GM21381 (cell line): ENCODE results near the gene KCNJ6.
"Not testable (repeated sequence)": the region's sequence is repeated elsewhere in the genome, so short reads cannot be mapped to it uniquely, and the experiment has no call there.

Source experiments
- ATAC-seq: cut with Tn5 transposase; IDR thresholded peaks from one replicate; pipeline ENCODE4 v1.9.1; 2021; ENCODE audit warnings: mild to moderate bottlenecking, moderate library complexity; ENCODE audit not compliant: unreplicated experiment

Gene KCNJ6

DNA sequence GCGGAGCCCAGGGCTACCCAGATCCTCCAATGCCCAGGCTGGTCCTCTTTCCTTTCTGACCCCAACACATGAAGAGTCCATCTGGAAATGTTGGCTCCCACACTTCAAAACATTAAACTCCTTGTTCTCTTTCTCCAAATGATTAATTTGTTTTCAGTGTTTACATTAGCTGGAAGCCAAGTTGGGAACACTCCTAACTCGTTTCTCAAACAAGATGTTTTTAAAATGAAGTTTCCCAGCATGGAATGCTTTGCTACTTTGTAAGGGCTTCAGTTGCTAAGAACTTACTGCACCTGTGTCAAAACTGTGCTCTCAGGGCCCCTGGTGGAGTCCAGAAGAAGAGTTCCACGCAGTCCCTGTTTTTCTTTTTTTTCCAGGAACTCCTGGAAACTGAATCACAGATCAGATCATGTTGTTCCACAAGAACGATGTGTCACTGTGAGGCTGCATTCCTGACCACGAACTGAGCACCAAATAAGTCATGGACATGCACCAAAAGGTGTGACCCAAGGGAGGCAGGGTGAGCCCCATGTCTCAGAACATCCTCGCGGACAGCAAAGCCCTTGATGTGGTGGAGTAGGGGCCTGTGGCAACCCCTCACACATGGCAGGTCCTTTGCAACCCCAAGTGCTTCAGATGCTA lies 257.3 kb downstream of the KCNJ6 start:
- ATAC-seq = no peak

DNA sequence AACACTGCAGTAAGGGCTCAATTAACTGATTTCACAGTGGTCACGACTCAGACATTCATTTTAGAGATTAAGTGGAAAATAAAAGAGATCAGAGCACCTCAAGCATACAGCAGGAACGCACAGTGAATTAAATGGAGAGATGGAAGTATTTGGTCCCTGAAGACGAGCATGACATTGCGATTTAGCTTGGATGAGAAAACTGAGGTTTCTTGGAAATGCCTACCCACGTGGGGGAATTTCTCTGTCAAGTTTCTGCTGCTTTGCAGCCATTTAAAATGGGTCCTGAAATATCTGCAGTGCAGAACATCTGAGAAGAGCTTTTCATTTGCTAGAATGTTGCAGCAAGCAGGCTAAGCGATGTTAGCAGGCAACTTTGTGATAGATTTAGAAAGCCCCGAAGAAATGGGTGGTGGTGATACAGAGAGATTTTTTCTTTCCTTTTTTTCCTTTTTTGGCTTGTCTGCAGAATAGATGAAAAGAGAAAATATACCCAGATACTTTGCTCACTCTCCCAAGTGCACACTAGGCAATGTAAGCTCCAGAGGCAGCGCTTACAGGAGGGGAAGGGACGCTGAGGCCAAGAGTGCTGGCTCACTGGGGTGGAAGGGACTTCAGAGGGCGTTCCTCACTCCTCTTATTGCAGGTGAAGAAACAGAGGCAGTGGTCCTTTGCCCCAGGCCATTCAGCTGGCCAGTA lies 258.0 kb downstream of the KCNJ6 start:
- ATAC-seq = no peak

DNA sequence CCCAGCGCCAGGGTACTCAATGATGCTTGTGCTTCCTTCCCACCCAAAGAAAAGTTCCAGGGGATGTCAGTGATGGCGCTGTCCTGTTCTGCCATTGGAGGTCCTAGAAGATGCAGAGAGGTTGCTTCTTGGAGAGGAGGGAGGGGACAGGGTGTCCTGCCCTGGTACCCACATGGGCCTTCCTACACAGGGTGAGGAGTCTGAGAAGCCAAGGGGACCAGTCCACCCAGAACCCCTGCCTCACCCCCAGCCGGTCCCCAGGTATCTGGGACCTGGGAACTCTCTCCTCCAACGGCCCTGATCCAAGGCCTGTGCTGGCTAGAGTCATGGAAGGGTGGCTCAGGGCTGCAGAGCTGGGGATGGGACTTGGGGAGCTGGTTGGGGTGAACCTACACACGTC lies 259.4 kb downstream of the KCNJ6 start:
- no peak for ATAC-seq

DNA sequence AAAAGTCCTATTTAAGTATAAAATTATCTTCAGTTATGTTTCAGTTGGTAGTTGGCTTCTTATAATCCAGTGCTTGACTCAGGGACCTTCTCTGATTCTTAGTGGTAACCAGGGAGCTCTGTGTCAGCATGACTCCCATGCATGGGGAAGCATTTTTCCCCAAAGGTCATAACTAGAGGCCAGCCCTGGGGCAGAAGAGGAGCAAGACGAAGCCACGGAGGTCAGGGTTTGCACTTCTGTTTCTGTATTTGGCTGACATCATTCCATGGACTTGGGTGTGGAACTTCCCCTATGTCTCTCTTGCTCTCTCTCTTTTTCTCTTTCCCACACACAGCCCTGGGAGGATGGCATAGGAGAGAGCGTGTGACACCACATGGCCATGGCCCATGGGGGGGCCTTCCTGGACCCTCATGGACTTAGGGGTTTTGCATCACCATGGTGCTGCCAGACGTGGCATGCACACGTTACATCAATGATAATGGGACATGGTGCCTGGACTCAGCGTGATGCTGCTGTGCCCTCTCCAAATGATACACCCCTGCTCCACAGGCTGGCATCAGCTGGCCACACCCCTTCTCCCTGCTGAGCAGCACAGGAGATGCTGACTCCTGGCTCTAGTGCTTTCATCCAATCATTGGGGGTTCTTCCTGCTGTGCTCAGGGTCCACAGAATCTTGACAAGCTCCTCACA lies 260.5 kb downstream of the KCNJ6 start:
- ATAC-seq = no peak

DNA sequence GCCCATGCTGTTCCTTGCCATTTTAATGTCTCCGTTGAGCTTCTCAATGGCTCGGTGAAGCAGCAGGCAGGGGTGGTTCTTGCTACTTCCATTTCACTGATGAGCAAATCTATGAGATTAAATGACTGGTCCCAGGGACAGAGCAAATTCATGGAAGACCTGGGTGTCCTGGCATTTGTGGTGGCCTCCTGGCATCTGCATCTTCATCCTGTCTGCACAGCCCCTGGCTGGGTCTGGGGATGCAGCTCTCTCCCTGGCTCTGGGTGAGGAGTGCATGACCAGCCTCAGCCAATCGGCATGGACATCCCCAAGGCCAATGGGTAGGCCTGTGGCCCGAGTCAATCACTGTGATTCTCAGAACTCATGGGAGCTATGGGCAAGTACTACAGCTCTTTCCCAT lies 261.7 kb downstream of the KCNJ6 start:
- no peak for ATAC-seq

DNA sequence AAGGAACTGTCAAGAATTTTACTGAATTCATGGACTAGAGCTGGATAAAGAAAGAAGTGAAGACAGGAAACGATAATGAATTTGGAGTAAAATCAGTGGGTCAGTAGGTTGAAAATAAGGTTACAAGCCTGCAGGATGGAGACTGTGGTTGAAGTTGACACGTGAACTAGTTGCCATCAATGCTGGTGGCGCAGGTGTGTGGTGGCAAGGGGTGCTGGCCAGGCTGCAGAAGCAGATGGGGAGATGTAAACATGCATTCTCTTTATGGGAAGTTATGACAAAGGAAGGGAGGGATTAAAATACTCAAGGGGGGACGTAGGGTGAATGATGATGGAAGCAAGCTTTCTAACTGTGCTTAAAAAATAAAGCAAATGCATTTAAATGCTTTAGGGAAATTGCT lies 263.1 kb downstream of the KCNJ6 start:
- ATAC-seq = no peak

DNA sequence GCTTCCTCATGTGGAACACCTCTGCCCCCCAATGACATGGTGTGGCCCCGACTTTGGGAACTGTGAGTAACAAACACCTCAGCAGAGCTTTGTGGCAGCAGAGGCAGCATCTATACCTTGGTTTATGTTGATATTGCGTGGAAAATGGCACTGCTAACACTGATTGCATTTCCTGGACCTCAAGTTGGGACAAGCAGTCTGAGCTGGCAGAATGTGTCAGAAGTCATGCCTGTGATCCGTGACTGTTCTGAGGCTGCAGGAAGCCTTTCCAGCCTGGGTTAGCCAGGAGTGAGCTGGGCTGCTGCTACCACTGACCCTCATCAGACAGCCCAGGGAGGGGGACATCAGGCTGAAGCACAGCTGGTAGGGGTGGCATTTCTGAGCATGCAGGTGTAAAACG lies 268.5 kb downstream of the KCNJ6 start:
- ATAC-seq = no peak

DNA sequence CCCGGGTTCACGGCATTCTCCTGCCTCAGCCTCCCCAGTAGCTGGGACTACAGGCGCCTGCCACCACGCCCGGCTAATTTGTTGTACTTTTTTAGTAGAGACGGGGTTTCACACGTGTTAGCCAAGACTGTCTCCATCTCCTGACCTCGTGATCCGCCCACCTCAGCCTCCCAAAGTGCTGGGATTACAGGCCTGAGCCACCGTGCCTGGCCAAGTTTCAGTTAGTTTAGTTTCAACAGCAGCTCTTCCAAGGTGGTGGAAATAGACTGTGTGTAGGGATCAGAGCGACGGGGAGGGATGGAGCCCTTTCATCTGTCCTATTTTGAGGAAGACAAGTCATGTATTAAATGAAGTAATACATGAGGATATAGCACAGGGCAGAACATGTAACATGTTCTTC lies 269.5 kb downstream of the KCNJ6 start:
- ATAC-seq = not testable (repeated sequence)

DNA sequence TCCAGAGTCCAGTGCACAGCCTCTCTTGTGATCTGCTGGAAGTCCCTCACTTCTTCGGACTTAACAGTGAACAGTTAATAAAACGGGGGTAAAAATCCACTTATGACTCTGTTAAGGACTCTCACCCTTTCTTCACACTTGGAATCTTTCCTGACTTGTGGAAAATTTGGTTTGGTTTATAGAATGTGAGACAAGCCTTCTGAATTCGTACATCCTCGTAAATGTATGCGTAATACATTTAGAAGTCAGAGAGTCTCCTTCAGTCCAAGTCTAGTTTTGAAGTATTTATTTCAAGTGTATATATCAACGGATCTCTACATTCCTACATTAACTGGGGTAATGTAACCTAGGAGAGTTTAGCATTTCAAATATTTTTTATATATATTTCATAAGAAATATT lies 270.4 kb downstream of the KCNJ6 start:
- no peak for ATAC-seq

DNA sequence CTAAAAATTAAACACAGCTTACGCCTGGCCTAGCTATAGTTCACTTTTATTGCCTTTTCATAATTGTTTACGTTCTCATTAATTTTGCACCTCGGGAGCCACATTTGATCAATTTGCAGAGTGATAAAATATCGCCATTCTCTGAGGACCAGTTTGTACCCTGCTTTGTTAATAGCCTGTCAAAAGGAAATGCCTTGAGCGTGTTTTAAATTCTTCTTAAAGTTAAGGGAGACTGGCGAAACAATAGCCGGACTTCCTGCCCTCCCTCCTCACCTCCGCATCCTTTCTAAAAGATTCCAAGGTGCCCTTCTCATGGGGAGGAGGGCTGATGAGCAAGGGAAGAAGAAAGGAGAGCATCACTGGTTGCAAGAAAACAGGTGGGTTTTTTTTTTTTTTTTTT lies 271.6 kb downstream of the KCNJ6 start:
- ATAC-seq = no peak

DNA sequence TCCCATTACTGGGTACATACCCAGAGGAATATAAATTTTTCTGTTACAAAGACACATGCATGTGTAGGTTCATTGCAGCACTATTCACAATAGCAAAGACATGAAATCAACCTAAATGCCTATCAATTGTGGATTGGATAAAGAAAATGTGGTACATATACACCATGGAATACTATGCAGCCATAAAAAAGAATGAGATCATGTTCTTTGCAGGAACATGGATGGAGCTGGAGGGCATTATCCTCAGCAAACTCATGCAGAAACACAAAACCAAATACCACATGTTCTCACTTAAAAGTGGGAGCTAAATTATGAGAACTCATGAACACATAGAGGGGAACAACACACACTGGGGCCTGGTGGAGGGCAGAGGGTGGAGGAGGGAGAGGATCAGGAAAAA lies 272.4 kb downstream of the KCNJ6 start:
- ATAC-seq = not testable (repeated sequence)

DNA sequence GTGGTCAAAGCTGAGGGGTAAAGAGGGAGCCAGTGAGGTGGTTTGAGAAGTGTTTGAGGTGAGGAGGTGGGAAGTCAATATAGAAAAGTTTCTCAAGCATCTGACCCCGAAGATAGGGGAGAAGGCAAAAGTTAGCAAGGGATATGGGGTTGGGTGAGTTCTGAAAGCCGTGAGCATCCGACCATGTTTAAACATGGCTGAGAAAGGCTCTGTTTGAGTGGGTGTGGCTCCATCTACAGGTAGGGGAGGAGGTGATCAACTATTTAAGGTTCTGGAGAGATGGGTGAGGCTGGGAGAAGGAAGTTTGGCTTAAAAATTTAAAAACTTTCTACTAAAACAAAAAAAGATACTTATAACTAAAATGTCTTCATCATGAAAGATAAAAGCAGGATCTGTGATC lies 273.8 kb downstream of the KCNJ6 start:
- no peak for ATAC-seq

DNA sequence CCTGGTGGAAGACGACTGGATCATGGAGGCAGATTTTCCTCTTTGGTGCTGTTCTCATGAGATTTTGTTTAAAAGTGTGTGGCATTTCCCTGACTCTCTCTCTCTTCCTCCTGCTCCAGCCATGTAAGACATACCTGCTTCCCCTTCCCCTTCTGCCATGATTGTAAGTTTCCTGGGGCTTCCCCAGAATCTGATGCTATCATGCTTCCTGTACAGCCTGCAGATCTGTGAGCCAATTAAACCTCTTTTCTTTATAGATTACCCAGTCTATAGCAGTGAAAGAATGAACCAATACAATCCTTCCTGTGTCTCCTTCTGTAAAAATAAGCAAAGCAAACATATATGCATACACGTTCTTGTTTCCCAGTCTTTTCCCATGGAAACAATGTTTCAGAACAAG lies 276.5 kb downstream of the KCNJ6 start:
- ATAC-seq = no peak

DNA sequence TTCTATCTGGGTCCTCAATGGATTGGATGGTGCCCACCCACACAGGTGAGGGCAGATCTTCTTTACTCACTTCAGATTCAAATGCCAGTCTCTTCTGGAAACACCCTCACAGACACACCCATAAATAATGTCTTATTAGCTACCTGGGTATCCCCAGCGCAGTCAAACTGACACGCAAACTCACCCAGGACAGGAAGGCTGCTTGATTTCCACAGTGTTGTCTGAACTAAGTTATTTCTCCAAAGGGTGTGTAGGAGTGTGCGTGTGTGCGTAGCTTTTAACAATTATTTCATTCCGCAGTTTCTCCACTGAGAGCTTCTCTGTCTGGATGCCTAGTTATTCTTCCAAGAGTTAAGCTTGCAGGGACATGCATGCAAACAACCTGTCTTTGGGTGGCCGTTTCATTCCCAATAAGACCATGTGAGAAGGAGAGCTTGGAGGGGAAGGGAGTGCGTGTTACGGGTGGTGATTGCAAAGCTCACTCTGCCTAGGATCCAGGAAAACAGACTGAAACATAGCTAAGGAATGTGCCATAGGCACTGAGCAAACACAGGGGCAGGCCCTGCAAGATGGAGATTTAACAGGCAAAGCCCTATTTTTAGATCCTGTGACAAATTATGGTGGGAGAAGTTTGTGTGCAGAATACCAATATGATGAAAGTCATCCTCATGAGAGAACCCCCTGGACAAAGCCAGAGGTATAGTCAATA lies 280.0 kb downstream of the KCNJ6 start:
- ATAC-seq = no peak

DNA sequence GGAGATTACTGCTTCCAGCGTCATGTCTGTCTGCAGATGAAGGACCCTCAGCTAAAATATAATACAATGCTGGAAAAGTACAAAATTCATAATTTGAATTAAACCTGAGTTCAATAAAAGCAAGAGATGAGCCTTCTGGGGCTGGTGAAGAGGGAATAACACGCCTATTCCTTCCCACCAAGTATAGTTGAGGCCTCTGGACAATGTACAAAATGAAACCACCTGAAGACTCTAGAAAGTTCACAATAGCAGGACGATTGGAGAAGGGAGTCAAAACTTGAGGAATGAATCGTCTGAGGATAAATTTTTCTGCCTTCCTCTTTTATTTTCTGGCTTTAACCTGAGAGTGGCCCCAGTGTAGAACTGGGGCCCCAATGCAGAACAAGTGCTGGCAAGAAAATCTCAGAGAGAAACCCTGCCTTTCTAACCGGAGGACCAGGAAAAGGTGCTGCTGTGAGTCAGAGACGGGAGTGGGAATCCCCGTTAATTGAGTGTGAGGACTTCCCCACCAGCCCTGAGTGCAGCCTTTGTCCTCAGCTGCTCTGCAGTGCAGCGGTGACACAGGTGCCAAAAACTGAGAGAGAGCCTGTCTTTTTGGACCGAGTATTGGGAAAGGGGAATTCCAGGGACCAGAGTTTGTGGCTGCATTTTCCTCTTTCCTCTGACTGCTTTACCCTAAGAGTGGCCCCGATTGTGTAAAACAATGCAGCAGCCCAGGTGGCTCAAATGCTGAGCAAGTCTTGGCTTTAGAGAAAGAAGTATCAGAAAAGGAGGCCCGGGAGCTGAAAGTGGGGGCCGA lies 284.7 kb downstream of the KCNJ6 start:
- peak; percentile 68 for ATAC-seq

DNA sequence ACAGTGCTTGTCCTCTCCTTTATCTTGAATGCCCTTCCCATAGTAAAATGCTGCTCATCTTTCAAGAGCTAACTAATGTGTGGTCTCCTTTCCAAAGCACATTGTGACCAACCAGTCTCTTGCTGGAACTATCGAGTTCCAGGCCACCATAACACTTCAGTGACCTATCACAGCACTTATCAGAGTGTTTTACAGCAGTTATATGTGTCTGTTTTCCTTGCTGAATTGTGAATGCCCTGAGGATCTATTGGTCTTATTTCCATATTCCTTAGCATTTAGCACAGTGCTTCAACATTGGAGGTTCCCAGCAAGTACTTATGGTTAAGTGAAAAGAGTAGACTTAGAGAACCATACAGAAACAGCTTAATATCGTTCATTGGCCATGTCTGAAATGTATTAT lies 285.4 kb downstream of the KCNJ6 start:
- ATAC-seq = no peak

DNA sequence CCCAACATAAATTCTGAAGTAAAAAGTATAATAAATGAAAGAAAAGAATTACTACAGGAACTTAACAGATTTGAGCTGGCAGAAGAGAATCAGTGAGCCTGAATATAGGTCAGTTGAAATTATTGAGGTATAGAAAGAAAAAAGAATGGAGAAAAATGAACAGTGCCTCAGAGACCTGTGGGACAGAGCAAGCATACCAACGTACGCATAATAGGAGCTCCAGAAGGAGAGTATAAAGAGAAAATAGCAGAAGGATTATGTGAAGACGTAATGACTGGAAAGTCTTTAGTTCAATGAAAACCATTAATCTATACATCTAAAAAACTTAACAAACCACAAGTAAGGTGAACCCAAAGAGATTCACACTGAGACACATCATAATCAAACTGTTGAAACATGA lies 287.9 kb downstream of the KCNJ6 start:
- no peak for ATAC-seq

DNA sequence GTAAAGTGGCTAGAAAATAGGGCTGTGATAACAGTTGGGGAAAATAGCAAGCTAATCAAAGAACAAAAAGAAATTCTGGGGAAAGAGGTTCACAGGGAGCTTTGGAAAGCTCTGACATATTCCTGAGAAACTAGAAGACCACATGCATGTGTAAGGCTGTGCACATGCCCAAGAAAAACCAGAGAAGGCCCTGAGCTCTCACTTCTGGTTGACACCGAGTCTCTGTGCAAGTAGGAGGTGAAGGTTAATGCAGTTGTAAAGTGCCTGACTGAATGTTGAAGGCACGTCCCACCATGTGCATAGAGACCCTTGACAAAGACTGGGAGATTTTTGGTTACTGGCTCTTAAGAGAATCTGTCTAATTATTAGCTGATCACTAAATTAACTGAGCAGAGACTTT lies 288.7 kb downstream of the KCNJ6 start:
- ATAC-seq = no peak

DNA sequence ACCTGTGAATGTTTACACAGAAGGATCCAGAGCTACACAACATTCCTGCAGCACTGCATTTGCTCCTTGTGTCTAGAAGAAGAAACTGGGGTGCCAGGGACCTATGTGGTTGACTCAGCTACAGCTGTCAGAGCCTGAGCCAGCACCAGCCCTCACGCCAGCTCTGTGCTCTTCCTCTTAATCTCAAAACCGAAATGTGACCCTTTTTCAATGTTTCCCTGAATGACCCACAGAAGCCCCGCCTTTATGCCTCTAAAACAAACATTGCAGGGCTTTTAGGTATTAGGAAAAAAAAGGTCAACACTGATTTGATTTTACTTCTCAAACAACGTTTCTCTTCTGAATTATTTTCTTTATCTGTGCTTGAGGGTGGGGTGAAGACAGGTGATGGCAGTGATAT lies 289.2 kb downstream of the KCNJ6 start:
- no peak for ATAC-seq

DNA sequence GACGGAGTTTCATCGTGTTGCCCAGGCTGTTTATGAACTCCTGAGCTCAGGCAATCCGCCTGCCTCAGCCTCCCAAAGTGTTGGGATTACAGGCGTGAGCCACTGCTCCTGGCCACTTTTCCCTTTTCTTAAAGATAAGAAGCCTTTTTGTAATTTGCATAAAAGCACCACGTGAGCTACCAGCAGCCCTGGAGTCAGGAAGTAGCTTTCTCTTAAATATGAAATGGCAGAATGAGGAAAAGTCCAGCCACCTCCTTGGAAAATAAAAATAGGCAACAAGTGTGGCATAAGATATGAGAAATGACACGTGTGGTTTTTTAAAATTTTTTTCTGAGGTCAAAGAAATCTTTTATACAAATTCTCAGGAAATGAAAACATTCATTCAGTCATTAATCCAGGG lies 289.9 kb downstream of the KCNJ6 start:
- no peak for ATAC-seq

DNA sequence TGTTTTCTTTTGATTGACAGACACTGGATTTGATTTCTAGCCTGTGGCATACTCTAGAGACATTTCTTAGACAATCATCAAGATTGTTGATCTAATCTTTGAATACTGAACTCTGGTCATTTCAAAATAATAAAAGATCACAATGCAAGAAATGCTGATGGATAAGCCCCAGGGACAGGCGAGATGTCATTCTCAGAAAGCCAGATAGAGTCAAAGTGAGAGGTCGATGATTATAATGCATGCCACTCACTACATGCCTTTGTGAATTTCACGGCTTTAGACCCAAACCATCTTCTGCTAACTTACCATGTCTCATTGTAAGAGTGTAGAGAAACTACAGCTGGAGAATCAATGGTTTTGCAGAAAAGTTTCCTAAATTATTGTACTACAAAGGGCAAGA lies 292.6 kb downstream of the KCNJ6 start:
- no peak for ATAC-seq
